Activated T-cell treated with anti-CD3 and anti-CD28 coated beads, Interleukin-2, amount 50 U/mL, for 4 hours (primary cell): ENCODE results near the gene BMX. TPM values are rescaled to one million over a fixed set of nuclear protein-coding genes. Genes with fewer than 3 reads are reported as not detected.
A peak's percentile ranks its signal among the peaks of the same experiment; 100 is the strongest.

ENCODE experiments used
- ATAC-seq, 2 donors: fragments of 200-7000 bp; cut with Tn5 transposase; one replicate each; pipeline ENCODE4 v1.10.0; 2021
- DNase-seq: peaks from one replicate; pipeline ENCODE4 v3.0.0-alpha.2; 2020
- H3K27me3 Mint-ChIP-seq: one replicate; pipeline ENCODE4 v1.8.0; 2021; ENCODE audit warnings: low read depth, mixed read lengths
- H3K36me3 Mint-ChIP-seq: one replicate; pipeline ENCODE4 v1.8.0; 2022; ENCODE audit warnings: mixed read lengths; ENCODE audit not compliant: insufficient read depth
- H3K4me1 Mint-ChIP-seq: one replicate; pipeline ENCODE4 v1.8.0; 2021; ENCODE audit warnings: low read depth, mixed read lengths
- H3K4me3 Mint-ChIP-seq: one replicate; pipeline ENCODE4 v1.8.0; 2021; ENCODE audit warnings: mild to moderate bottlenecking, moderate library complexity, mixed read lengths
- H3K9me3 Mint-ChIP-seq: one replicate; pipeline ENCODE4 v1.8.0; 2021; ENCODE audit warnings: mixed read lengths
- total RNA-seq, 3 donors: library from RNA; stranded (reverse); gene quantifications; one replicate each; pipeline ENCODE4 v1.2.1, GENCODE V29; 2021

The BMX gene
- not detected for total RNA-seq

- Mint-ChIP-seq H3K4me1 (no peaks in the 10 kb centered on the region), H3K27me3 (peaks cover 8% of the 10 kb centered on the region), H3K4me3 (no peak within 1 kb of the TSS), H3K9me3 (no peaks in the 10 kb centered on the region), H3K36me3 (no peaks in the 10 kb centered on the region)
- ATAC-seq (no peak), DNase-seq (no peak)
Measured at GRCh38 chrX:15500497-15500966, at the start of gene BMX. TSS of gene BMX (plus strand) at chrX:15500807. CDS start at chrX:15508354, 7,547 bp downstream.

DNA sequence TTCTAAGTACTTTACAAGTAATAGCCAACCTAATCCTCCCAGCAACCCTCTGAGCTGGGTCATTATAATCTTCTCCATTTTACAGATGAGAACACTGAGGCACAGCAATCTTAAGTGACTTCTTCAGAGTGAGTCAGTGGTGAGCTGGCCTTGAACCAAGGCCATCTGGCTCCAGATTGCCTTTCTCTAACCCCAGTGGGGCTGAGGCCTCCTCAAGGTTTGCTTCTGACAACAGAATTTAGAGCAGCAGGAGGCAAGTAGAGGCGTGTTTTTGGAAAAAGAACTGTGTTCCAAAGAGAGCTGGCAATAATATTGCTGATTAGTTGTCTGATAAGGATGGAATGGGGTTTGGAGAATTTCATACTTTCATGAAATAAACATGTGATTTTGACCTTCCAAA lies 48.7 kb upstream of the BMX start:
- ATAC-seq (no peak), DNase-seq (no peak)
- no peak overlapping the region for H3K4me3 Mint-ChIP-seq
- no peaks in the 10 kb centered on the region for H3K36me3 Mint-ChIP-seq
- H3K4me1 Mint-ChIP-seq, result no peaks in the 10 kb centered on the region
- peaks cover 2% of the 10 kb centered on the region for H3K27me3 Mint-ChIP-seq
- no peaks in the 10 kb centered on the region for H3K9me3 Mint-ChIP-seq

DNA sequence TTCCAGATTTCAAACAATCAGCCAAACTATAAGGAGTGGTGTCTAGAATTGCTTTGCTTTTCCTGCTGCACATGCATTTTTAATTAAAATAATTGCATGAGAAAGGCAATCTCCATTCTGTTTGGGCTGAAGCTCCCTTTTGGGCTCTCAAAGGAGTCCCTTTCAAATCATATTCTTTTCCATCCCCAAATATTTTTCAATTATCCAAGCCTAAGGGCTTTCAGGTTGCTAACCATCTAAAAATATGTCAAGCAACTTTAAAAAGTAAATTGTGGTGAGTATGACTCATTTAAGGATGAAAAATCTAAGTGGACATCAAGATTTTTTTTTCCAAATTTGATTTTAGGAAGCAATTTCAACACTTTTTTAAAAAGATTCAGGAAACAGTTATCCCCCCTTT lies 35.9 kb upstream of the BMX start:
- peaks cover 1% of the 10 kb centered on the region for H3K4me1 Mint-ChIP-seq
- H3K4me3 Mint-ChIP-seq, result no peak overlapping the region
- ATAC-seq, result no peak
- H3K9me3 Mint-ChIP-seq, result no peaks in the 10 kb centered on the region
- H3K27me3 Mint-ChIP-seq, result peaks cover 4% of the 10 kb centered on the region
- DNase-seq, result no peak
- H3K36me3 Mint-ChIP-seq, result no peaks in the 10 kb centered on the region

DNA sequence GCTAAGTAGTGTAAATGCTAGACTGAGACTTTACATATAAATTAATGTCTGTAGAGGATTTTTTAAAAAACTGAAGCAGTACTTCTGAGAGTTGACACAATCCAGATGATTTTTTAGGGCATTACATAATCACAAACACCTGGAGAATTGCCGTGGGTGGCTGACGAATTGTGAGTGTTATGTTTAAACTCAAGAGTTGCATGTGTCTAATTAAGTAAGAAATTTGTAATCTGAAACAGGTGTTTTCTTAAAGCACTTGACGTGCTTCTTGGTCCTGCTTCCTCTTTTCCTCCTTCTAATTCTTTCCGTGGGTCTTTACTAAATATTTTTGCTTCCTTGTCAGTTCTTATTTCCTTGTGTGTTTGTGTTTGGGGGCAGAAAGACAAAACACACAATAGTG lies 35.3 kb upstream of the BMX start:
- Mint-ChIP-seq H3K4me1 (peaks cover 1% of the 10 kb centered on the region), H3K27me3 (peaks cover 4% of the 10 kb centered on the region), H3K4me3 (no peak overlapping the region), H3K9me3 (no peaks in the 10 kb centered on the region), H3K36me3 (no peaks in the 10 kb centered on the region)
- no peak for DNase-seq
- no peak for ATAC-seq

DNA sequence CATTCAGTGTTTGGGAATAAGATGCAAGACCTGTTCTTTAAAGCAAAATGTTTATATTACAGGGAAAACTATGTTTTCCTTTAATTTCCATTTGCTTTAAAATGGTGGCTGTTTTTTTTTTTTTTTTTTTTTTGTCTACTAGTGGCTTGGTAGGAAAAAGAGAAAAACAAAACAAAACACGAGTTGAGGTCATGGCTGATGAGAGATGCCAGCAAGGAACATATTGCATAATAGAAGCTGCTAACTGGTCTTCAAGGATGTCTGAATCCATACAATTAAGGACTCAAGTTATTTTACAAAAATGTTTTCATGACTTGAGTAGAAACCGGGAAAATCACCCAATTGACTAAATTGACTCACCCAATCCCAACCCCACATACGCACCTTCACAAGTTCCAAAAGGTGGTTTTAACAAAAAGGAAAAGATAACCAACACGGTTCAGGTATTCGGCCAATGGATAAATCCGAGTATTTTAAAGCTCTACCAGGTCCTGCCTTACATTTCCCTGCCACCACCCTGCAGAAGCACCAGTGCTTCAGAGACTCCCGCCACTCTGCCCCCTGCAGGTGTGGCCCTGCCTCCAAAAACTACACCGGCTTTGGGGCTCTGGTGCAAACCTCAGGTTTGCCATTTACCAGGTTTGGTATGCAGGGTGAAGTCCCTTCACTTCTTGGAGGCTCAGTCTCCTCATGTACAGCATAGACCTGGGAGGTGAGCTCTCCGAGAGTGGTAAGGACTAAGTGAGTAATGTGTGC lies 34.5 kb upstream of the BMX start:
- no peak for DNase-seq
- Mint-ChIP-seq H3K27me3 (peaks cover 4% of the 10 kb centered on the region), H3K4me1 (peaks cover 1% of the 10 kb centered on the region), H3K36me3 (no peaks in the 10 kb centered on the region), H3K4me3 (no peak overlapping the region), H3K9me3 (no peaks in the 10 kb centered on the region)
- no peak for ATAC-seq

DNA sequence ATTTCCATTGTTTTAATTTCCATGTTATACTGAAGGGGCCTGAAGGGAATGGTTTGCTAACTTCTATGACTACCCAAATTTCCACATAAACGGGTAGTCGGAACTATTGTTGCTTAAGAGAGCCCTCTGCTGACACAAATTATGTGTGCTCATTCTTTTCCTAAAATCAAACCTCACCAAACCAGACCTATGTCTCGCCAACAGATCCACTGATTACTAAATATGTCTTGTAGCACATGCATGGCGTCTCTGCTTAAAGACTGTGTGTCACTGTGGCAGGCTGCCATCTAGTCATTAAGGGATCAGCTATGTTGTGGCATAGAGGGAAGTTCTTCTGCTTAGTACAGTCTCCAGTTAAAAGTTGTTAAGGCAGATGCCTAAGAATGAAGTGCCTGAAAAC lies 32.6 kb upstream of the BMX start:
- no peak for ATAC-seq
- H3K4me1 Mint-ChIP-seq, result peaks cover 1% of the 10 kb centered on the region

DNA sequence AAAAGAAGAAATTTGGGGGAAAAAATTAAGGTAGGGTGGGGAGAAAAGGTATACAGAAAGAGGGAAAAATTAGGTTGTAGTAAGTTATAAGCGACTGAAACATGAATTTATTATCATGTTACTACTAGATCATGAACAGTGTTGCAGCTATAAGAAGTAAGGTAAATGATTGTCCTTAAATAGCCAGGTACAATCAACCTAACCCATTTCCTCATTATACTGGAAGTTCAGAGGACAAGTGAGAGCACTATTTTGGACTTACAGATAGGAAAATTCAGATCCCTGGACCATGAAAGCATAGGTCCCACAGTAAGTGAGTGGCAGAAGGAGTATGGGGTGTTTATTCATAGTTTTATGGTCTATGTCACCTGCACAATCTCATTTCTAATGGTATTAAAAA lies 31.0 kb upstream of the BMX start:
- peaks cover 1% of the 10 kb centered on the region for H3K4me1 Mint-ChIP-seq
- no peak overlapping the region for H3K4me3 Mint-ChIP-seq
- no peak for DNase-seq
- no peaks in the 10 kb centered on the region for H3K9me3 Mint-ChIP-seq
- no peaks in the 10 kb centered on the region for H3K36me3 Mint-ChIP-seq
- peaks cover 4% of the 10 kb centered on the region for H3K27me3 Mint-ChIP-seq
- no peak for ATAC-seq

More for the DNA sequence above, 32.6 kb upstream of the BMX start:
- Mint-ChIP-seq H3K27me3 (peaks cover 4% of the 10 kb centered on the region), H3K4me3 (no peak overlapping the region), H3K9me3 (no peaks in the 10 kb centered on the region), H3K36me3 (no peaks in the 10 kb centered on the region)
- no peak for DNase-seq

- peak; percentile 41 for DNase-seq
- H3K27me3 Mint-ChIP-seq, result no peaks in the 10 kb centered on the region
- H3K4me3 Mint-ChIP-seq, result no peak overlapping the region
- no peaks in the 10 kb centered on the region for H3K36me3 Mint-ChIP-seq
- H3K4me1 Mint-ChIP-seq, result no peaks in the 10 kb centered on the region
- ATAC-seq, result peak; percentile 73 to 84
- H3K9me3 Mint-ChIP-seq, result no peaks in the 10 kb centered on the region
Measured at GRCh38 chrX:15471028-15471427, 29.6 kb upstream of the BMX start.

DNA sequence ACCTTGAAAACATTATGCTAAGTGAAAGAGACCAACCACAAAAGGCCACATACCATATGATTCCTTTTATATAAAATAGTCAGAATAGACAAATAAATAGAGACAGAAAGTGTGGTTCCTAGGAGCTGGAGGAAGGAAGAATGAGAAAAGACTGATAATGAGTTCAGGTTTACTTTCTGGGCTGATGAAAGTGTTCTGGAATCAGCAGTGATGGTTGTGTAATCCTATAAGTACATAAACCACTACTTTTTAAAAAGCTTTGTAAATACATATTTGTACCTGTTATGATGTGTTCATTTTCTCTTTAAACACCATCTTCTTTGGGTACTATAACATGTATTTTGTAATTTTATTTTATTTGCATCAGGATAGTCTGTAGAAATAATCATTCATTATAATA lies 28.1 kb upstream of the BMX start:
- ATAC-seq, result no peak

DNA sequence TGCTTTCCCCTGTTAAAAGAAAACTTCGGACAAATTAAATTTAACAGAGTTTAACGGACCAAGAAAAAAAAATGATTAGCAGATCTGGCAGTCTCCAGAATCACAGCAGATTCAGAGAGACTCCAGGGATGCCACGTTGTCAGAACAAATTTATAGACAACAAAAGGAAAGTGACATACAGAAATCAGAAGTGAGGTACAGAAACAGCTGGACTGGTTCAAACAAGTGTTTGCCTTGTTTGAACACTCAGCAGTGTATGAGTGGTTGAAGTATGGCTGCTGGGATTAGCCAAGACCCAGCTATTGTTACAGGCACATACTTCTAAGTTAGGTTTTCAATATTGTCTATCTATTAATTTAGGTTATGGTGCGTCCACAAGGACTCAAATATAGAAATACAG lies 26.6 kb upstream of the BMX start:
- Mint-ChIP-seq H3K36me3 (no peaks in the 10 kb centered on the region), H3K4me1 (no peaks in the 10 kb centered on the region), H3K9me3 (no peaks in the 10 kb centered on the region), H3K4me3 (no peak overlapping the region), H3K27me3 (no peaks in the 10 kb centered on the region)
- ATAC-seq, result no peak
- DNase-seq, result no peak

More for the DNA sequence above, 28.1 kb upstream of the BMX start:
- Mint-ChIP-seq H3K36me3 (no peaks in the 10 kb centered on the region), H3K4me1 (no peaks in the 10 kb centered on the region), H3K4me3 (no peak overlapping the region), H3K9me3 (no peaks in the 10 kb centered on the region), H3K27me3 (no peaks in the 10 kb centered on the region)
- no peak for DNase-seq

DNA sequence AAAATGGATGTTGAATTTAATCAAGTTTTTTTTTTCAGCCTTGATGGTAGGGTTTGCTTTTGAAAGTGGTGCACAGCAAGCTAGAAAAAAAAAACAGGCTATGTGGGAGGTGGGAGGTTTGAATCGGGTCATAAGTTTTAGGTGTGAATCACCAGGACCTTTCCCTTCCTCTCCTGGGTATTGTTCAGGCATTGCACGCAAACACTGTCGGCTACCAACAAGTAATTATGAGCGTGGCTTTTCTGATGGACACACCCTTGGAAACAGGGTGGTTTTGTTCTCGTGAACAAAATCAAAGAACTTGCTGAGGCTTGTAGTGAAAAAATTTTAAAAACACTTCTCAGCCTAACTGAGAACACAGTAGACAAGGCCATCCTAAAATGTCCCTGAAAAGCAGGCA lies 25.6 kb upstream of the BMX start:
- Mint-ChIP-seq H3K4me3 (no peak overlapping the region), H3K36me3 (no peaks in the 10 kb centered on the region), H3K4me1 (no peaks in the 10 kb centered on the region), H3K9me3 (no peaks in the 10 kb centered on the region), H3K27me3 (no peaks in the 10 kb centered on the region)
- no peak for DNase-seq
- no peak for ATAC-seq

DNA sequence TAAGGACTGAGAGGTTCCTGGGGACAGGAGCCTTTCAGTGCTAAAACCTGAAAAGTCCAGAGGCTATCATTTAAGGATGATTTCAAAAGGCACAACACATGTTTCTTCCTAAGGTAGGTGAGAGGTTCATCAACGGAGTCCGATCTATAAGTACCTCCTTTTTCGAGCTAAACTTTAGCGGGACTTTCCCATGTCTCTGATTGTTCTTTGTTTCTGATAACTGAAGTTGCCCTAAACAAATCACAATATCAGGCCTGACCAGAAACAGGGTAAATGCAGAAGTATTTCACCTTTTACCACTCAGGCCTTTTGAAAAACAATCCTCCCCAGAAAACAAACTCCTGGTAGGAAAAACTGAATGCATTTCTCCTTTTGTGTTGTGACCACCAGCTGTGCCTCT lies 25.1 kb upstream of the BMX start:
- no peaks in the 10 kb centered on the region for H3K27me3 Mint-ChIP-seq
- DNase-seq (no peak), ATAC-seq (no peak)
- no peaks in the 10 kb centered on the region for H3K9me3 Mint-ChIP-seq
- no peak overlapping the region for H3K4me3 Mint-ChIP-seq
- H3K36me3 Mint-ChIP-seq, result no peaks in the 10 kb centered on the region
- no peaks in the 10 kb centered on the region for H3K4me1 Mint-ChIP-seq

GRCh38 chrX:15483891-15484290 lies 16.7 kb upstream of the BMX start:
- Mint-ChIP-seq H3K9me3 (no peaks in the 10 kb centered on the region), H3K4me1 (no peaks in the 10 kb centered on the region), H3K4me3 (no peak overlapping the region), H3K36me3 (no peaks in the 10 kb centered on the region), H3K27me3 (peaks cover 2% of the 10 kb centered on the region)
- ATAC-seq (no peak), DNase-seq (no peak)

DNA sequence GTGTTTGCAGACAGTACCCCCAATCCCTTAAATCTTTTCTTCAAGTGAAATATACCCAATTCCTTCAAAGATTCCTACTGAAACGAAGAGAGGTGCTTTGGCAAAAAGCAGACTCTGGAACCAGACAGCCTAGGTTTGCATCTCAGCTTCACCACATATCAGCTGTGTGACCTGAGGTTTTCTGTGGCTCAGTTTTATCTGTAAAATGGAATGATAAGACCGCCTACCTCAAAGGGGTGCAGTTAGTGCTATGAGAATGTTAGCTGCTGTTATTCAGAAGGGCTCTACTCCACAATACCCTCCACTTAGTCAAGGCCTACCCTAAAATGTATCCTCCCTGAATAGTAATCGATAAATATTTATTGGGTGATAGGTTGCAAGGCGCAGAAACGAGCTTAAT lies 8.1 kb upstream of the BMX start:
- Mint-ChIP-seq H3K4me1 (peaks cover 6% of the 10 kb centered on the region), H3K27me3 (peaks cover 6% of the 10 kb centered on the region), H3K4me3 (no peak overlapping the region), H3K36me3 (no peaks in the 10 kb centered on the region), H3K9me3 (no peaks in the 10 kb centered on the region)
- DNase-seq, result no peak
- no peak for ATAC-seq

DNA sequence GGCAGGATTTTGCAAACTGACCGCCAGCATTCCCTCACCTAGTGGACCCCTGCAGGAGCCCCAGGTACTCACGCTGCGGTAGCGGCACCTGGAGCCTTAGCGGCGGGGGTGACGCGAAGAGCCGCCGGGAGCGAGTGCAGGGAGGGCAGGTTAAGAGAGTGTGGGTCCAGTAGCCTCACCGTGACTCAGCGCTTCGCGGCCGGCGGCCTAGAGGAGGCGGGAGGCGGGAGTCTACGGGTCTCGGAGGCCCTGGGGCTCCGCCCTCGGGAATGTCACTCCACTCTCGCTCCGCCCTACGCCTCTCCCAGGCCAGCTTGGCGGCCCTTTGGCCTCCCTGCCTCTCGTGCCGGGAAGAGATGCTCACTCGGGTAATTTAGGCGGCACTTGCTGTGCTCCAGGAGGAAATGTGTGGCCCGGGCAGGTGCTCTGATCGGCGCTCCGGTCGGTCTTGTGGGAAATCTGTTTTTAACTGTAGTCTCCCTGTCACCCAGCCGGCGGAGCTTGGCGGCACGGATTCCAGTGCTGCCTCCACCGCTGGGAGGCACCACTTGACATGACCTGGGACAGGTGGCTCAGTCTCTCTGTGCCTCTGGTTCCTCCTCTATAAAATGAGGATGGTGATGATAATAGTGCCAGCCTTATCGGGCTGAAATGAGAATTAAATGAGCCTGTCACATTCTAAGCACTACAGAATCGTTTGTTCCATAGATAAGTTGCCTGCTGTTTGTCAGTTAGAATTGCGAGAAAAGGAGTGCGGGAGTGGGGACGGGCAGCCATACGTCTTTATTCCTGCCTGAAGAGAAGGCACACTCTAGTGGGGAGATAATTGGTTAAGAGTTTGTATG lies 7.3 kb upstream of the BMX start, which contains the start of gene PIR:
PIR (minus strand) TSS at position 216 of the 845 bp plus-strand sequence. CDS start 2,076 bp downstream, outside the sequence.
- peak; percentile 47 for DNase-seq
- Mint-ChIP-seq H3K4me3 (peak within 1 kb of the TSS; percentile 75), H3K4me1 (peaks cover 6% of the 10 kb centered on the region), H3K27me3 (peaks cover 7% of the 10 kb centered on the region), H3K9me3 (no peaks in the 10 kb centered on the region), H3K36me3 (no peaks in the 10 kb centered on the region)
- peak; percentile 95 to 96 for ATAC-seq
